HEK293 (cell line): ENCODE results near the gene RIPK4.

Experiments
- BCL11A ChIP-seq: fragments of 450-650 bp; formaldehyde crosslinking; IDR thresholded peaks from 2 replicates; pipeline ENCODE4 v1.5.1; 2016; ENCODE audit warnings: low read depth, missing biosample characterization, missing genetic modification characterization
- KLF7 ChIP-seq: fragments of 450-650 bp; formaldehyde crosslinking; IDR thresholded peaks from 2 replicates; pipeline ENCODE4 v1.5.1; 2016; ENCODE audit warnings: missing biosample characterization, missing genetic modification characterization, borderline replicate concordance
- OVOL3 ChIP-seq: fragments of 450-650 bp; formaldehyde crosslinking; IDR thresholded peaks from 2 replicates; pipeline ENCODE4 v1.5.1; 2016; ENCODE audit warnings: missing biosample characterization, missing genetic modification characterization
- SP7 ChIP-seq: fragments of 450-650 bp; formaldehyde crosslinking; IDR thresholded peaks from 2 replicates; pipeline ENCODE4 v1.5.1; 2016; ENCODE audit warnings: missing biosample characterization, missing genetic modification characterization
- ZBTB11 ChIP-seq: fragments of 450-650 bp; formaldehyde crosslinking; conservative IDR thresholded peaks from 2 replicates; pipeline ENCODE4 v1.5.1; 2016; ENCODE audit warnings: low read depth, missing biosample characterization, missing genetic modification characterization
- ZBTB20 ChIP-seq: fragments of 450-650 bp; formaldehyde crosslinking; IDR thresholded peaks from 2 replicates; pipeline ENCODE4 v1.5.1; 2016; ENCODE audit warnings: missing biosample characterization, missing genetic modification characterization
- ZBTB44 ChIP-seq: fragments of 450-650 bp; IDR thresholded peaks from 2 replicates; pipeline ENCODE4 v1.5.1; 2018; ENCODE audit warnings: missing biosample characterization, mild to moderate bottlenecking, missing genetic modification characterization
- ZEB2 ChIP-seq: fragments of 450-650 bp; formaldehyde crosslinking; IDR thresholded peaks from 2 replicates; pipeline ENCODE4 v1.5.1; 2016; ENCODE audit warnings: missing biosample characterization, missing genetic modification characterization
- ZIC2 ChIP-seq: fragments of 450-650 bp; formaldehyde crosslinking; IDR thresholded peaks from 2 replicates; pipeline ENCODE4 v1.5.1; 2016; ENCODE audit warnings: missing biosample characterization, missing genetic modification characterization
- ZNF112 ChIP-seq: fragments of 450-650 bp; formaldehyde crosslinking; IDR thresholded peaks from 2 replicates; pipeline ENCODE4 v1.5.0; 2017; ENCODE audit warnings: missing biosample characterization, missing genetic modification characterization
- ZNF132 ChIP-seq: fragments of 450-650 bp; formaldehyde crosslinking; IDR thresholded peaks from 2 replicates; pipeline ENCODE4 v1.5.1; 2017; ENCODE audit warnings: missing biosample characterization, missing genetic modification characterization, borderline replicate concordance
- ZNF155 ChIP-seq: fragments of 450-650 bp; formaldehyde crosslinking; IDR thresholded peaks from 2 replicates; pipeline ENCODE4 v1.5.1; 2016; ENCODE audit warnings: missing biosample characterization, missing genetic modification characterization
- ZNF157 ChIP-seq: fragments of 450-650 bp; formaldehyde crosslinking; IDR thresholded peaks from 2 replicates; pipeline ENCODE4 v1.5.1; 2016; ENCODE audit warnings: missing biosample characterization, missing genetic modification characterization
- ZNF211 ChIP-seq: fragments of 450-650 bp; formaldehyde crosslinking; IDR thresholded peaks from 2 replicates; pipeline ENCODE4 v1.5.1; 2016; ENCODE audit warnings: low read depth, missing biosample characterization, missing genetic modification characterization
- ZNF23 ChIP-seq: fragments of 450-650 bp; formaldehyde crosslinking; IDR thresholded peaks from 2 replicates; pipeline ENCODE4 v1.5.1; 2016; ENCODE audit warnings: missing biosample characterization, missing genetic modification characterization, borderline replicate concordance
- ZNF24 ChIP-seq: fragments of 450-650 bp; formaldehyde crosslinking; IDR thresholded peaks from 2 replicates; pipeline ENCODE4 v1.5.1; 2016; ENCODE audit warnings: missing biosample characterization, missing genetic modification characterization
- ZNF416 ChIP-seq: fragments of 450-650 bp; formaldehyde crosslinking; IDR thresholded peaks from 2 replicates; pipeline ENCODE4 v1.5.1; 2016; ENCODE audit warnings: missing biosample characterization, missing genetic modification characterization
- ZNF510 ChIP-seq: fragments of 450-650 bp; formaldehyde crosslinking; IDR thresholded peaks from 2 replicates; pipeline ENCODE4 v1.5.1; 2018; ENCODE audit warnings: mild to moderate bottlenecking, missing genetic modification characterization, missing biosample characterization; ENCODE audit not compliant: insufficient replicate concordance
- ZNF624 ChIP-seq: fragments of 450-650 bp; formaldehyde crosslinking; IDR thresholded peaks from 2 replicates; pipeline ENCODE4 v1.5.1; 2017; ENCODE audit warnings: missing biosample characterization, missing genetic modification characterization
- ZNF645 ChIP-seq: fragments of 450-650 bp; formaldehyde crosslinking; IDR thresholded peaks from 2 replicates; pipeline ENCODE4; 2016; ENCODE audit warnings: missing biosample characterization, missing genetic modification characterization
- ZNF654 ChIP-seq: fragments of 450-650 bp; formaldehyde crosslinking; IDR thresholded peaks from 2 replicates; pipeline ENCODE4 v1.5.1; 2016; ENCODE audit warnings: low read depth, missing biosample characterization, missing genetic modification characterization
- ZNF692 ChIP-seq: fragments of 450-650 bp; formaldehyde crosslinking; IDR thresholded peaks from 2 replicates; pipeline ENCODE4 v1.5.1; 2016; ENCODE audit warnings: missing biosample characterization, missing genetic modification characterization
- ZNF707 ChIP-seq: fragments of 450-650 bp; formaldehyde crosslinking; IDR thresholded peaks from 2 replicates; pipeline ENCODE4 v1.5.1; 2016; ENCODE audit warnings: missing biosample characterization, missing genetic modification characterization
- ZNF747 ChIP-seq: fragments of 450-650 bp; formaldehyde crosslinking; IDR thresholded peaks from 2 replicates; pipeline ENCODE4 v1.5.1; 2016; ENCODE audit warnings: missing biosample characterization, missing genetic modification characterization
- ZNF76 ChIP-seq: fragments of 450-650 bp; formaldehyde crosslinking; IDR thresholded peaks from 2 replicates; pipeline ENCODE4; 2016; ENCODE audit warnings: low read depth, missing biosample characterization, missing genetic modification characterization, borderline replicate concordance
- ZNF785 ChIP-seq: fragments of 450-650 bp; formaldehyde crosslinking; IDR thresholded peaks from 2 replicates; pipeline ENCODE4 v1.5.1; 2016; ENCODE audit warnings: missing biosample characterization, missing genetic modification characterization
- ZNF792 ChIP-seq: fragments of 450-650 bp; formaldehyde crosslinking; IDR thresholded peaks from 2 replicates; pipeline ENCODE4 v1.5.1; 2016; ENCODE audit warnings: missing biosample characterization, missing genetic modification characterization
- TF ChIP-seq, protein P1 (sequence below): fragments of 450-650 bp; formaldehyde crosslinking; conservative IDR thresholded peaks from 2 replicates; pipeline ENCODE4 v1.5.1; 2016; ENCODE audit warnings: low read depth, missing biosample characterization, missing genetic modification characterization

RIPK4 gene

DNA sequence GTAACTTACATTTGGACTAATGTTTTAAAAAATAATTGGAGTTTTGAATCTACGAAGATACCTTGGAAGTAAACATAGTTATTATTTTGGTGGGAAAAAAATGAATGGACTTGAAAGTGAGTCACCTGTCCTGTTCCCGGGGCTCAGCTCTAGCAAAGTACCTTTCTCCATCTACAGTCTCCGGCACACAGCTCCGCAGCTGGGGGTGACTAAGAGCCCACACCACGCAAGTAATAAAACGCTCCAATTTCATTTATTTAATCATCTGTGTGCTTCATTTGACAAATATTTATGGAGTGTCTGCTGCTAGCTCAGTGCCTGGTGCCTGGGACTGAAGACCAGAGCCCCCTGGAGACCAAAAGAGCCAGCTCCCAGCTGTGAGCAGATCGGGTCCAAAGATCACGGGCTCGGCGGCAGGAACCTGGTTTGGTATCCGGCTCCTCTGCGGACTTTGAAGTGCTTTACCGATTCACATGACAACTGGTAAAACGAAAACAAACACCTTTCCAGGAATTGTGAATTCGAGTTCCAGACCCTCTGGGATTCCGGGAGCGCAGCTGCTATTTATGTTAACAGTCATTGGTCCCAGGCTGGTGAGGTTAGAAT is 1.7 kb upstream of the RIPK4 start (continued):
- TF ChIP-seq ZBTB44 (tag by site-specific recombination) (no peak), ZNF785 (tag by site-specific recombination) (no peak), ZNF707 (no peak), ZNF416 (tag by site-specific recombination) (no peak), ZEB2 (tag by site-specific recombination) (peak; percentile 76), ZNF24 (tag by site-specific recombination) (no peak), ZNF211 (tag by site-specific recombination) (no peak), ZBTB11 (tag by site-specific recombination) (no peak), ZNF510 (tag by site-specific recombination) (no peak), ZIC2 (tag by site-specific recombination) (peak; percentile 83), ZNF792 (tag by site-specific recombination) (no peak), ZNF76 (tag by site-specific recombination) (0 out of 2 replicates have a peak, but pooled peaks have one; percentile 16), ZNF155 (tag by site-specific recombination) (no peak), ZNF132 (no peak), ZNF23 (tag by site-specific recombination) (no peak), OVOL3 (tag by site-specific recombination) (no peak), ZNF747 (tag by site-specific recombination) (no peak), ZBTB20 (peak; percentile 85), ZNF654 (tag by site-specific recombination) (no peak), BCL11A (tag by site-specific recombination) (no peak), ZNF157 (tag by site-specific recombination) (no peak), SP7 (tag by site-specific recombination) (peak; percentile 71), ZNF624 (tag by site-specific recombination) (no peak), ZNF692 (tag by site-specific recombination) (no peak), KLF7 (tag by site-specific recombination) (no peak), ZNF112 (tag by site-specific recombination) (no peak), ZNF645 (tag by site-specific recombination) (no peak)
- TF ChIP-seq, protein P1, sequence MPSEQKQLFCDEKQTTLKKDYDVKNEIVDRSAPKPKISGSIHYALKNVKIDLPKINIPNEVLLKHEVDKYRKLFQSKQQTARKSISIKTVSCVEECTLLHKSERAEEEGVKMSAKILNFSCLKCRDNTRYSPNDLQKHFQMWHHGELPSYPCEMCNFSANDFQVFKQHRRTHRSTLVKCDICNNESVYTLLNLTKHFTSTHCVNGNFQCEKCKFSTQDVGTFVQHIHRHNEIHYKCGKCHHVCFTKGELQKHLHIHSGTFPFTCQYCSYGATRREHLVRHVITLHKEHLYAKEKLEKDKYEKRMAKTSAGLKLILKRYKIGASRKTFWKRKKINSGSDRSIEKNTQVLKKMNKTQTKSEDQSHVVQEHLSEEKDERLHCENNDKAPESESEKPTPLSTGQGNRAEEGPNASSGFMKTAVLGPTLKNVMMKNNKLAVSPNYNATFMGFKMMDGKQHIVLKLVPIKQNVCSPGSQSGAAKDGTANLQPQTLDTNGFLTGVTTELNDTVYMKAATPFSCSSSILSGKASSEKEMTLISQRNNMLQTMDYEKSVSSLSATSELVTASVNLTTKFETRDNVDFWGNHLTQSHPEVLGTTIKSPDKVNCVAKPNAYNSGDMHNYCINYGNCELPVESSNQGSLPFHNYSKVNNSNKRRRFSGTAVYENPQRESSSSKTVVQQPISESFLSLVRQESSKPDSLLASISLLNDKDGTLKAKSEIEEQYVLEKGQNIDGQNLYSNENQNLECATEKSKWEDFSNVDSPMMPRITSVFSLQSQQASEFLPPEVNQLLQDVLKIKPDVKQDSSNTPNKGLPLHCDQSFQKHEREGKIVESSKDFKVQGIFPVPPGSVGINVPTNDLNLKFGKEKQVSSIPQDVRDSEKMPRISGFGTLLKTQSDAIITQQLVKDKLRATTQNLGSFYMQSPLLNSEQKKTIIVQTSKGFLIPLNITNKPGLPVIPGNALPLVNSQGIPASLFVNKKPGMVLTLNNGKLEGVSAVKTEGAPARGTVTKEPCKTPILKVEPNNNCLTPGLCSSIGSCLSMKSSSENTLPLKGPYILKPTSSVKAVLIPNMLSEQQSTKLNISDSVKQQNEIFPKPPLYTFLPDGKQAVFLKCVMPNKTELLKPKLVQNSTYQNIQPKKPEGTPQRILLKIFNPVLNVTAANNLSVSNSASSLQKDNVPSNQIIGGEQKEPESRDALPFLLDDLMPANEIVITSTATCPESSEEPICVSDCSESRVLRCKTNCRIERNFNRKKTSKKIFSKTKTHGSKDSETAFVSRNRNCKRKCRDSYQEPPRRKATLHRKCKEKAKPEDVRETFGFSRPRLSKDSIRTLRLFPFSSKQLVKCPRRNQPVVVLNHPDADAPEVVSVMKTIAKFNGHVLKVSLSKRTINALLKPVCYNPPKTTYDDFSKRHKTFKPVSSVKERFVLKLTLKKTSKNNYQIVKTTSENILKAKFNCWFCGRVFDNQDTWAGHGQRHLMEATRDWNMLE = 0 out of 2 replicates have a peak, but pooled peaks have one; percentile 26
